Stimulated activated CD8-positive, alpha-beta memory T cell treated with anti-CD3 and anti-CD28 coated beads, Interleukin-7, amount 100 ng/mL, for 1 hour (primary cell): Measurements from ENCODE around the gene CMTM7.
"Not testable (repeated sequence)": the region's sequence is repeated elsewhere in the genome, so short reads cannot be mapped to it uniquely, and the experiment has no call there.

Experiments
- DNase-seq, 2 donors: peaks; one replicate each; pipeline ENCODE4 v3.0.0-alpha.2; 2020; ENCODE audit warnings: low read depth in 2 of 2

Gene CMTM7

DNA sequence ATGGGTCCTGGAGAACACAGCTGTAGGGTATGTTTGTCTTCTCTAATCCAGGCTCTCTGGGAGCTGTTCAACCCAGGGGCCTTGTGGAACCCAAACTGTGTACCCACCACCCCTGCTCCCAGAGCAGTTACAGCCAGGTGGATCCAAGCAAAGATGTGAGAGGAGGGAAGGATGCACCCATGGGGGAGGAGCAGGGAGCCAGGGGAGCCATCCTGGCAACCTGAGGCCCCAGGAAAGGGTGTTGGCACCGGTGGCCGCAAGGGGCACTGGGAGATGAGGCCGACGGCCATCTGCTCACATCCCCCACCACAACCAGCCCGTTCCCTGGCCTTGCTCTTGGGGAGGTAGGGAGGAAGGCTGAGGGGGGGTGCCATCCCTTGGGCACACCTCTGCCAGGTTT is 67.8 kb downstream of the CMTM7 start:
- no peak for DNase-seq

DNA sequence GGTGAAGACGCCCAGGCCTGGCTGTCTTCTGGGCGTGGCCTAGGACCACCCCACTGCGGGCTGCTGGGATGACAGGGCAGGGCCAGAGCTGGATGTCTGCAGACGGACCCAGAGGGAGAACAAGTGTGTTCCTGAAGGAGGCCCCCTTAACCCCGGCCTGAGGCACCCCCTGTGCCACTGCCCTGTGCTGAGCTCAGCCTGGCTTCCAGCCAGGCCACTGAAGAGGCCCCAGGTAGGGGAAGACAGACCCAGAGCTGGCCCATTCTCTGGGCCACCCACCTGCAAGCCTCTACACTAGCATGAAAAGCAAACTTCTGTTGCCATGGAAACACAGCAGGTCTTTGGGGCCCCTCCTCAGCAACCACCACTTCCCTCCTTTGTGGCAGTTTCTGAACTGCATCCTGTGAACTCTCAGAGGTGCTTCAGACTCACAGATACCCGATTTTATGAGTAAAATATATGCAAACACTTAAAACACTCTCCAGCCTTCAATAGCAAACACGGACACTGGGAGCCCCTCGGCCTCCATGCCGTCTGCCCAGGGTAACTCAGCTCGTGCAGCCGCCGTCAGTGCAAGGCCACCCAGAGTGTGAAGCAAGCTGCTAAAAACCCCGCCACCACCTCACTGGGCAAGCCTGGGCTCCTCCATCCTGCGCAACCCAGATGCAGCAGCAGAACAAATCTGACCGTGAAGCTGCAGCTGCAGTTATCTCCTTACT is 68.5 kb downstream of the CMTM7 start:
- peak; percentile 20 to 45 for DNase-seq

DNA sequence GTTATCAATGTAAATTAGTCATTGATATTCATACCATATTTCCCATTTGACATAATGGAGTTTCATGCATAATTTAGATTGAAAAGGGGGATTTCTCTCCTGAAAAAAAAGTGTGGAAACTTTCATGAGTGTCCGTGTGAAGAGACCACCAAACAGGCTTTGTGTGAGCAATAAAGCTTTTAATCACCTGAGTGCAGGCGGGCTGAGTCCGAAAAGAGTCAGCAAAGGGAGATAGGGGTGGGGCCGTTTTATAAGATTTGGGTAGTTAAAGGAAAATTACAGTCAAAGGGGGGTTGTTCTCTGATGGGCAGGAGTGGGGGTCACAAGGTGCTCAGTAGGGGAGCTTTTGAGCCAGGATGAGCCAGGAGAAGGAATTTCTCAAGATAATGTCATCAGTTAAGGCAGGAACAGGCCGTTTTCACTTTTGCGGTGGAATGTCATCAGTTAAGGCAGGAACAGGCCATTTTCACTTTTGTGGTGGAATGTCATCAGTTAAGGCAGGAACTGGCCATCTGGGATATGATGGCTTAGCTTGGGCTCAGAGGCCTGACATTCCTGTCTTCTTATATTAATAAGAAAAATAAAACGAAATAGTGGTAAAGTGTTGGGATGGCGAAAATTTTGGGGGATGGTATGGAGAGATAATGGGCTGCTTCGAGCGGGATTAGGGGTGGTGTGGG is 69.3 kb downstream of the CMTM7 start:
- not testable (repeated sequence) for DNase-seq

DNA sequence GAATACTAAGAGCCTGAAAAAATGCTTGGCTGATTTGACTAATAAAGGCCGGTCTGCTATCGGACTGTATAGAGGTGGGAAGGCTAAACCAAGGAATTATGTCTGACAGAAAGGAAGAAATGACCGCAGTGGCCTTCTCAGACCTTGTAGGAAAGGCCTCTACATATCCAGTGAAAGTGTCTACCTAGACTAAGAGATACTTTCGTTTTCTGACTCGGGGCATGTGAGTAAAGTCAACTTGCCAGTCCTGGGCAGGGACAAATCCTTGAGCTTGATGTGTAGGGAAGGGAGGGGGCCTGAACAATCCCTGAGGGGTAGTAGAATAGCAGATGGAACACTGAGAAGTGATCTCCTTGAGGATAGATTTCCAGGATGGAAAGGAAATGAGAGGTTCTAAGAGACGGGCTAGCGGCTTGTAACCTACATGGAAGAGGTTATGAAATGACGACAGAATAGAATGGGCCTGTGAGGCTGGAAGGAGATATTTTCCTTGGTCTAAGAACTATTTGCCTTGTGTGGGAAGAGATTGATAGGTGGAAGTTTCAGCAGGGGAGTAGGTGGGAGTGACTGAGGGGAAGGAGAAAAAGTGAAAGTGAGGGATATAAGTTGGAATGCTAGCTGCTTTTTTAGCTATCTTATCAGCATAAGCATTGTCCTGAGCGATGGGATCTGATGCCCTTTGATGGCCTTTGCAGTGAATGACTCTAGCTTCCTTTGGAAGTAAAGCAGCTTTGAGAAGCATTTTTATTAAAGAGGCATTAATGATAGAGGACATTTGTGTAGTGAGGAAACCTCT is 70.7 kb downstream of the CMTM7 start:
- DNase-seq: not testable (repeated sequence)

DNA sequence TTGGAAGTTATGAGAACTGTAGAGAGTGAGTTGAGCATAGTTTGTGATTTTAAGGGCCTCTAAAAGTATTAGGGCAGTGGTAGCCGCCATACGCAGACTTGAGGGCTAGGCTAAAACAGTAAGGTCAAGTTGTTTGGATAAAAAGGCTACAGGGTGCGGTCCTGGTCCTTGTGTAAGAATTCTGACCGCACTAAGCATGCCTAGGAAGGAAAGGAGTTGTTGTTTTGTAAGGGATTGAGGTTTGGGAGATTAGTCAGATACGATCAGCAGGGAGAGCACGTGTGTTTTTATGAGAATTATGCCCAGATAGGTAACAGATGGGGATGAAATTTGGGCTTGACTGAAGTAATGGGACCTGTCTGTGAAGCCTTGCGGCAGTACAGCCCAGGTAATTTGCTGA is 71.8 kb downstream of the CMTM7 start:
- not testable (repeated sequence) for DNase-seq

DNA sequence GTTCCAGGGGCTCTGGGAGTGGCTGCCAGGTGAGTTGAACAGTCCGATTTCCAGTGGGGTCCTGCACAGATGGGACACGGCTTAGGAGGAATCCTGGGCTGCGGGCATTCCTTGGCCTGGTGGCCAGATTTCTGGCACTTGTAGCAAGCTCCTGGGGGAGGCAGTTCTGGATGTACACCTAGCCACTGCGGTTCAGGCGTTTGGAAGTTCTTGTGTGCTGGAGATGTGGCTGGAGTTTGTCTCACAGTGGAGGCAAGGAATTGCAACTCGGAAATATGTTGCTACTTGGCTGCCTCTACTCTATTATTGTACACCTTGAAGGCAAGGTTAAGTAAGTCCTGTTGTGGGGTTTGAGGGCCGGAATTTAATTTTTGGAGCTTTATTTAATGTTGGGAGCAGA is 73.1 kb downstream of the CMTM7 start:
- DNase-seq: not testable (repeated sequence)

DNA sequence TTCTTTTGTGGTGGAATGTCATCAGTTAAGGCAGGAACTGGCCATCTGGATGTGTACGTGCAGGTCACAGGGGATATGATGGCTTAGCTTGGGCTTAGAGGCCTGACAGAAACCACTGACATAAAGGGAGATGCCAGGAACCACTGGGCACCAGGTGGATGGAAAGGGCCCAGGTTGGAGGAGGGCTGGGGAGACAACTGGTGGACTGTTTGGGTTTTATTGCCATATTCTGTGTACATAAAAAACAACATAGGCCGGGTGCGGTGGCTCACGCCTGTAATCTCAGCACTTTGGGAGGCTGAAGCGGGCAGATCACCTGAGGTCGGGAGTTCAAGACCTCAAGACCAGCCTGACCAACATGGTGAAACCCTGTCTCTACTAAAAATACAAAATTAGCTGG is 75.2 kb downstream of the CMTM7 start:
- DNase-seq: not testable (repeated sequence)

DNA sequence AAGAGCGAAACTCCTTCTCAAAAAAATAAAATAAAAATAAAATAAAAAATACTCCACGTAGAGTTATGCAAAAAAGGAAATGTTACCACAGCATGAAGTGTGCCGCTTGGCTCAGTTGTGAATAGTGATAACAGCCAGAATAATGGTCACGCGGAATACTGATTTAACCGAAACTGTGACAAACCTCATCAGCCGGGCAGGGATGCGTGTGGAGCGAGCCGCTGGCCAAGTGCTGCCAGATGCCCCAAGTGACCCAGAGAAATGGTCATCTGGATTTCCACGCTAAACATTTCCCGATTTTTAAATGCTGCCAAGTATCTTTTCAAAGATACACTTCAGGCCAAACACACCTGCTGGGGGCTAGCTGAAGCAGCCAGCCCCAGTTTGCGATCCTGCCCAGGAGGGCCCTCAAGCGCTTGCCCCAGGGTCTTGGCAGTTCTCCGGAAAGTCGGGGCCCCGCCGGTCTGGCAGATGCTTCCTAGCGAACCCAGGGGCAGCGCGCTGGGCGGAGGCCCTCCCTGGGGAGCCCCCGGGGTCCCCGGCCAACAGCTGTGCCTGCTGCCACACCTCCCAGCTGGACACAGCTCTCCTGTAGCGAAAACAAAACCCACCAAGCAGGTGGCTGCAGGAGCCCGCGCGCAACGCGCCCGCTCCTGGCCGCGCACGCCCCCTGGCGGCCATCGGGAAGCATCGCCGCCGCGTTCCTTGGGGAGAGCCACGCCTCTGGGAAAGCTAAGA is 75.8 kb downstream of the CMTM7 start:
- DNase-seq: peak; percentile 60 to 69

DNA sequence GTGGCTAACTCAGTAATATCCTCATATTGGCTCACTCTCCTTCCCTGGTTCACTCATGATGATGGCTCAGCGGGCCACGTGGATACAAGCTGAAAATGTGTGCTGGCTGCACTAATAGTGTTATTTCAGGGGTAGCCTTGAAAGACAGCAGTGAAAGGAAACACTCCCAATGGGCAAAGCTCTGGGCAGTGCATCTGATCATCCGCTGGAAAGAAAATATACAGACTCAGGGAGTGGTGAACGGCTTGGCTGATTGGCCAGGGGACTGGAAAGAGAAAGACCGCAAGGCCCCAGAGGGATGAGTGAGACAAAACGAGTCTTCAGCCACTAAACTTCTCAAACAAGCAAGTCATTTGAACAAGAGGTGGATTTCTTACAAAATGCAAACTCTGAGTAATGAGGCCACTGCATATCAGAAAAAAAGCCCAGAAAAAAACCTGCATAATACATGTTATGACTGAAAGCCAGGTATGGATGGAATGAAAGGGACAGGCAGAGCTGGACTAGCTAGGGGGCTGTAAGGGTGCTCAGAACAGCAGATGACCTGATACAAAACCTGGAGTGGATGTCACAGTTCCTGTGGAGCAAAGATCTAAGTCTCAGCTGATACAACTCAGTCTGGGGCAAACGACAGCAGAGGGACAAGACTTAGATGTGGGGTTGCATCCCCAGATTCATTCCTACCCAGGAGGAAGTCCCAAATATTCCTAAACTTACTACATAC is 77.7 kb downstream of the CMTM7 start:
- DNase-seq: no peak

DNA sequence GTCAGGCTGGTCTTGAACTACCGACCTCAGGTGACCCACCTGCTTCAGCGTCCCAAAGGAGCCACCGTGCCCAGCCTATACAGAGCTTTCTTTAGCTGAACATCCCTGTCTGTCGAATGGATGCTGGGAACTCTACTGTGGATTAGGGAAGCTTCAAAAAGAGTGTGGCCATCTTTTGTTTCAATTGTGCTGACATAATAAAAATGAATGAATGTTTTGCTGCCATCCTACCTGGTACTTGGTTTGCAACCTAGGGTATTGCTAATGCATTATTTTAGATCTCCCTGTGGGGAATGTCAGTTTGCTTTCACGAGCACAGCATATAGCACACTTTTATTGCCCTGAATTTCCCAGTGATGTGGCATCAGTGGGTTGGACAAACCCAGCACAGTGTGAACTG is 78.7 kb downstream of the CMTM7 start:
- DNase-seq: no peak

DNA sequence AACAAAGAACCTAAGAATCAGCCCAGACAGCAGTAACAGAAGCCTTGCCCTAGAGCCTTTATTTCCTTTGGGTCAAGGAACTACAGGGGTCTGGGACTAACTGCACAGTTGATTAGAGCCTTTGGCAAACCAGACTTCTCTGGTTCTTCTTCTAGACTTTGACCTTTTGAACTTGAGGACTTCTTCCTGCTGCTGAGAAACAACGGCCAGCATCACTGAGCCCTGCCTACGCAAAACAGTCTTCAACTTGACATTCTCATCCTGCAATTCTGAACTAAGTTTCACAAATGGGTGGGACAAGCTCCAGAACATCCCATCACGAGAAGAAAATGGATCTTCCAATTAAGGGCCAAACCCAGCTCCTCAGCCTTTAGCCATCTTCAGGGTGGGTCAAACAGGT is 79.6 kb downstream of the CMTM7 start:
- no peak for DNase-seq

DNA sequence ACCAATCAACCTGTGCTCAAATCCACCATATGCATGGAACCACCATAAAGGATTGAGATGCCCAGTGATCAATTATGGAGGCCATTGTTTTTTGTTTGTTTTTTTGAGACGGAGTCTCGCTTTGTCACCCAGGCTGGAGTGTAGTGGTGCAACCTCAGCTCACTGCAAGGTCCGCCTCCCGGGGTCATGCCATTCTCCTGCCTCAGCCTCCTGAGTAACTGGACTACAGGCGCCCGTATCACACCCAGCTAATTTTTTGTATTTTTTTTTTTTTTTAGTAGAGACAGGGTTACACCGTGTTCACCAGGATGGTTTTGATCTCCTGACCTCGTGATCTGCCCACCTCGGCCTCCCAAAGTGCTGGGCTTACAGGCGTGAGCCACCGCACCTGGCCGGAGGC is 80.5 kb downstream of the CMTM7 start:
- DNase-seq: not testable (repeated sequence)

DNA sequence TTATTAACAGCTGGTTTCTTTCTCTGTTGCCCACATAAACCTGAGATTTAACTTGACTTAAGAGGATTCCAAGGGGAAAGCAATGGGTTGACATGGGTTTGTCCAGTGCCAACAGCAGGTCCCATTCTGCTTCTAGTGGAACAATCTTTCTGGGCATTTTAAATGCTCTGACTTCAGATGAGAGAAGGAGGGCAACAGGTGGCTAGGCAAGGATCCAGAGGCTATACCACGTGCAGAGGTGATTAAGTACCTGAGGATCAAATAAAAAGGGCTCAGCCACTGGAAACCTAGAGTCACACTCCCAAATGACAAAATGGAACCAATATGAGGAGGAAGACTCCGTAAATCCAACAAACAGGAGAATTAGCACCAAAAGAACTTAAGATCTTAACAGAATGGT is 82.5 kb downstream of the CMTM7 start:
- DNase-seq: no peak

DNA sequence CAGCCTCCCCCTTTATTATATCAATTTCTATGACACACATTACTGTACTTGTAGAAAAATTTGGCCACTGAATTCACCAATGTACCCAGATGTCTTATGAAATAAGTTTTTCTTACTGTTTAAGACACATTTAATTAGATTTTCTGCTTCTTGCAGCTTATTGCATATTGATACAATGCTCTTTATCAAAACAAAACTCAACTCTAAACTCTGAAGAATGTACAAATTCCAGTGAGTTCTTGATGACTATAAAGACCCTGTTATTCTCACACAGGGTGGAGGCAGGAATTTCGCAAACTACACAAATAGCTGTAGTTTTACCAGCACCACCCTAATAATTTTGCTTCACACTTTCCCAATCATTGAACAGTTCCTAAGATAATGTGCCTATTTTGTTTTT is 89.0 kb downstream of the CMTM7 start:
- no peak for DNase-seq

DNA sequence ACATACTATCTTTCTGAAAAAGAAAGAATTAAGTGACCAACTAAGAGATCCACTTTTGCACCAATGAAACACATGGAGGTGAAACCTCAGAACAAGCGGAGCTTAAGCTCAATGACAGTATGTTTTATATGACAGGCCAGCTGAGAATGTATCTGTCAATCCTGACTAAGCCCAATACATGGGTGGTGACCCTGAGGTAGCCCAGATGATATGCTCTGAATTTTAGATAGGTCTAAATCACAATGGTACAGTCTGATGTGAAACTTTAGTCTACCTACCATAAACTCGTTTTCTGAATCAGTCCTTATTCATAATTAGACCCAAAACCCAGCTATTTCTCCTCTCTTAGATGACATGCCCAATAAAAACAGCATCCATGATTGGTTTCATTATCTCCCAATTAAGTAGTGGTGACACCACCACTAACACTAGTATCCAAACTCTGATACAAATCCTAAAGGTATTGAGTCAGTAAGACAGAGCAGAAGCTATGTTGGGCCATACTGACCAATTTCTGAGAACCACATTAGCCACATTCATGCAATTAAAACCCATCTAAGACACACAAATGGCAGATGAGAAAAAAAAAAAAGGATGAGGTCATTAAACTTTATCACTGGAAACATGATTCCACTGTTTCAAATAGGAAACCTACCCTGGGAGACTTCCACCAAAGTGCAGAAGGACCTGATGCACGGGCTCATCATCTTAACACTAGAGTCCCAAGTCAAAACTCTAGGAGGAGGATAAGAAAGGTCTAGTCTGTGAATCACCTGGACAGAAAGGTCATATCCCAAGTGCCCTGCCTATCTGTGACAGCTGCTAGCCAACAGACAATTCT is 90.4 kb downstream of the CMTM7 start:
- DNase-seq: no peak

DNA sequence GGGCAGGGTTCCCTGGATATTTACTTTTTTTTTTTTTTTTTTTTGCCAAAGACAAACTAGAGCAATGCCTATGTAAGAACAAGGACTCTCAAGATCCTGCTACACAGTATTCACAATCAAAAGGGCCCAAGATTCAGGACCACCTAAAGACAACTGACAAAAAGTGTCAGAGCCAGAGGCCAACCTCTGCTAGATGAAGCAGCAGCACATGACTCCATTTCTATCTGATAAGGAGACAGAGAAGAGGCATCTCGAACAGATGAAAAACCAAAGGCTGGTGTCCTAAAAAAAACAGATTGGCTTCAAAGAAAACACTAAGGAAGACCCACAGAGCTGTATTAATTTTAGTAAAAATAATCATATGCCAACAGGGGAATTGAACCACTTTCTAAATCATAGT is 91.0 kb downstream of the CMTM7 start:
- no peak for DNase-seq

DNA sequence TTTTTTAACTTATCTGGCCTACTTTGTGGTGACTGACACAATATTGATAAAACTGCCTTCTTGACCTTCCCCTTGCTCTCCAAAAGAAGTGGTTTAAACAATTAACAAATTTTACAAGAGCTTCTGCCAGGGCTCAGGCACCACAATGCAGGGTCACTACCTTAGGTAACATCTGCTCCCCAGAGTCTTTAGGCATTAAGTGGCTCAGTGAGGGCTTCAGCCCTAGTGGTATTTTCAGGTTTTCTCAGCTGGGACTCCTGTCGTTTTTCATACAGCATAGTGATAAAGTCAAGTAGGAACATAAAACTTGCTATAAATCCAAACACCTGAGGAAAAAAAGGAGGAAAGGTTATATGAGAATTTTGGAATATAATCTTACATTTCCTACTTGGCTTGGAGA is 92.1 kb downstream of the CMTM7 start:
- DNase-seq: no peak

DNA sequence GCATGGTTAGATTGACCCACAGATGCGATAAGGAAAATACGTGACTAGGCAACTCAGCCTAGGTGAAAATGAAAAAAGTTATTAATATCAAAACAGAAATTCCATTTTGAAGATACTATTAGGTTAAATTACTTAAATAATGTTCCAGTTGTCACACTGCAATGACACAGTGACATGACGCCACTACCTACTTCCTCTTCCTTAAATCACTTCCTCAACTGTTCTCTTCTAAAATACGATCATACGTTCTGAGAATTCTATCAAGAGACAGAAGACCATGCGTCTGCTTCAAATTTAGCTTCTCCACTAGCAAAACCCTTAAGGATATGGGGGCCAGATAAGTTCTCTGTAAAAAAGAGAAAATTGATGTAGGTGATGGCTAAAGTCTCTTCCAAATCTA is 92.8 kb downstream of the CMTM7 start:
- DNase-seq: no peak

DNA sequence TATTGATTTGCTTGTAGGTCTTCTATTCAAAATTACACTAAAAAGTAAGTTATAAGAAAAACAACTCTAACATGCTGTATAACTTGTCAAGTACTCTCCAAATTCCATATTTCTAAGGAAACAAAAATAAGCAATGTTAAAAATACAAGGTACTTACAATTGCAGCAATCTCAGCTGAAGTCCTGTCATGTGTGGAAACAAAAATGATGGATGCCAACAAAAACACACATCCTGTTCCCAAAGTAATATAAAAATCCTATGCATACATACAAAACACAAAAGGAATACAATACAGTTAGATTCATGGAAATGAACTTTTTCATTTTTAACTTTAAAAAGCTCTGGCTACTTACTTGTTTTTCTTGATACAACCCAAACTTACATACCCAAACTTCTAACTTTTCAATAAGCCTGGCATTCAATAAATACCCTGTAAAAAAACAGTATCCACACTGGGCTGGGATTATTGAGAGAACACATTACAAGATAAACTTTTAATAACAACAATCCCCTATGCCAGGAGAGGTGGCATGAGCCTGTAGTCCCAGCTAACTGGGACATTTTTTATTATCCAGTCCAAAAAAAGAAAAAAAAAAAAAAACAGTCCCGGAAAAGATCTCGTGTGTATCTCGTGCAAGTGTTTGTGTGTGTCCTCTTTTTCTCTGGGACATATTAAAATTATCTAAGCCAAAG is 96.3 kb downstream of the CMTM7 start:
- no peak for DNase-seq

DNA sequence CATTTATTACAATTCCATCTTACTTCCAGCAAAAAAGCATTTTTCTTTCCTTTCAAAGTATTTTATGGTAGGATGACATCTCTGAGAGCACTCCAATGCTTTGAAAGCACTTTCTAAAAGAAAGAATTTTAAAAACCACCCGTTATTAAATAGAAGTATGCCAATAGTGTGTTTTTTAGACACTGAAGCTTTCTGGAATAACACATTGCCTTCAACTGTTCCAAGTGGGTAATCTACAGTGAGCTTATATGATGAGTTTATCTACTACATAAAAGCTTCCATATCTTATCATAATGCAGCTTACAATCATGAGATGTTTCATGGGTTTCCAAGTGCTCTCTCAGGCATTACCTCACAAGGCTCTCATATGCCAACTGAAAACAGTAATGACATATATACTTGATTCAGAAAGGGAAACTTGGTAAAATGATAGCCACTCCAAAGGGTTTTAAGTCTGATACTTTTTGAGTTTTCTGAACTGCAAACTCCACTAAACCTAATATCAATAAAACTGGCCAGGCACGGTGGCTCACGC is 96.9 kb downstream of the CMTM7 start:
- no peak for DNase-seq
